ENCODE results near the gene ARHGEF12.

ARHGEF12 gene

DNA sequence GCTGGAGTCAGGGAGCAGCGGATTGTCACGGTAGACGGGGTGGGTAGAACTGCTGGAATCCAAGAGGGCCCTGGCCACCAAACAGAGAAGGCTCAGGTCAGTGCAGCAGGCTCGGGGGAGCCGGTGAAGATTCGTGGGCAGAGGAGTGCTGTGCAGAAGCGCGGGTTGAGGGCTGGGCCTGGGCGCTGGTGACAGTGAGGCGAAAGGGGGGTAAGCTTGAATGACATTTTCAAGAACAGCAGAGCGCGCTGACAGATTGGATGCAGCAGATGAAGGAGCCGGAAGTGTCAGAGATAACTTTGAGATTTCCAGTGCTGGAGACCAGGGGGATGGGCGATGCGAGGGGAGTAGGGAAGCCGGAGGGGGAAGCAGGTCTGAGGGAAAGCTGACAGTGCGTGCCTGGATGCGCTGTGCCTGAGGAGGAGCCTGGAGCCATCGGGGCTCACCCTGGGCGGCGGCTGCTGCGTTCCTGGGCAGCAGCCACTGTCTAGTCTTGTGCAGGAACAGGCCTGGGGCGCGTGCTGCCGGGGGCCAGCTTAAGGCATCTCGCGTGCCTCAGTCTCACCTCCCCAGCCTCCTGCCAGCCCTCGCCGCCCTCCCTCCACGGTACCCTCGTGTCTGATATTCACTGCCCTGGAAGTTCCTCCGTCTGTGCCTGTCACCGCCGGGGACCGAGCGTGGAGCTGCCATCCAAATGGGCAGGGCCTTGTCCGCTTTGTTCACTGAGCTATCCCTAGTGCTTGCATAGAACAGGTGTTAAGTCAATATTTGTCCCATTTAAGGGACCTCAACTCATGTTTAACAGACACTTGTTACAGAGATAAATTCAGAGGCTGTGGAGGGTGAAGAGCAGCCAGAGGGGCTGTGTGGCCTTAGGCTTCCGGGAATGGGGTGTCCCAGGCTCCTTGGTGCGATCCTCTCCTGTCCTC lies 180.5 kb downstream of the ARHGEF12 start:
- no peak overlapping the region for H3K4me3 ChIP-seq (ENCODE audit: low read length)
- no peak for DNase-seq (ENCODE audit: low read depth)
- no peak for TF ChIP-seq CTCF (IDR thresholded peaks at IDR 0.05; ENCODE audit: insufficient read depth, low read depth, low read length, missing control alignments)

DNA sequence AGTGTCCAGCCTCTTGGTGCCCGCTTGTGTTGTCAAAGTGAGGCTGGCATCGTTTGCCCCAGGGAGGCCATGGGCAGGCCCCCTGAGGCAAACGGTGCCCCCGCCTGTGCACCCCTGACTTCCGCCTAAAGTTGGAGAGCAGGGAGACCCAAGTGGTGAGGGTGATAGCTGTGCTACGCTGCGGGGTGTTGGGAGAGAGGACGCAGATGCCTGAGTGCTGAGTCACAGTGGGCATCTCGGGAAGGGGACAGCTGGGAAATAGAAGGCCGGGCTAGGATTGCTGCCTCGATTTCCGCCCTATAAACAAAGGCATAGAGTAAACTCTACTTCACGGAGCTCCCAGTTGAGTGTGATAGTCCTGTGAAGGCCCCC lies 181.2 kb downstream of the ARHGEF12 start:
- TF ChIP-seq CTCF (IDR thresholded peaks at IDR 0.05; ENCODE audit: insufficient read depth, low read depth, low read length, missing control alignments) = no peak
- DNase-seq (ENCODE audit: low read depth) = no peak
- H3K4me3 ChIP-seq (ENCODE audit: low read length) = no peak overlapping the region

GRCh38 chr11:120517801-120518291 lies 181.6 kb downstream of the ARHGEF12 start:
- no peak for TF ChIP-seq CTCF (IDR thresholded peaks at IDR 0.05; ENCODE audit: insufficient read depth, low read depth, low read length, missing control alignments)
- DNase-seq (ENCODE audit: low read depth) = no peak
- H3K4me3 ChIP-seq (ENCODE audit: low read length) = no peak overlapping the region

DNA sequence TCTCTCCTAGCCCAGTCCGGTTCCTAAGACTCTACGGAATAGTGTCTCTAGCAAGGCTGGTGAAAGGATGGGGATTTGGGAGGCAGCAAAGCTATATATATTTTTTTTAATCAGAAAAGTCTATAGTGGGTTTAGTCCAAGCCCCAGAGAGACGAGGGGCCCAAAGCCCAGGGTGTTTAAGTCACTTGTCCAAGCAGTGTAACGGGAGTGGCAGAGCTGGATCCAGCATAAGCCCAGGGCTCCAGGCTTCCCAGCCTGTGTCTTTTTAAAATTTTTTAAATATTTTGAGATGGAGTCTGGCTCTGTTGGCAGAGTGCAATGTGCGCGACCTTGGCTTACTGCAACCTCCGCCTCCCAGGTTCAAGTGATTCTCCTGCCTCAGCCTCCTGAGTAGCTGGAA lies 182.1 kb downstream of the ARHGEF12 start:
- no peak for TF ChIP-seq CTCF (IDR thresholded peaks at IDR 0.05; ENCODE audit: insufficient read depth, low read depth, low read length, missing control alignments)
- DNase-seq (ENCODE audit: low read depth) = no peak
- H3K4me3 ChIP-seq (ENCODE audit: low read length) = no peak overlapping the region

GRCh38 chr11:120519474-120519873 lies 183.3 kb downstream of the ARHGEF12 start:
- no peak overlapping the region for H3K4me3 ChIP-seq (ENCODE audit: low read length)
- no peak for DNase-seq (ENCODE audit: low read depth)
- no peak for TF ChIP-seq CTCF (IDR thresholded peaks at IDR 0.05; ENCODE audit: insufficient read depth, low read depth, low read length, missing control alignments)

GRCh38 chr11:120520091-120520822 lies 184.0 kb downstream of the ARHGEF12 start:
- TF ChIP-seq CTCF (IDR thresholded peaks at IDR 0.05; ENCODE audit: insufficient read depth, low read depth, low read length, missing control alignments) = no peak
- no peak overlapping the region for H3K4me3 ChIP-seq (ENCODE audit: low read length)
- DNase-seq (ENCODE audit: low read depth) = no peak
